GM21529 (cell line): ENCODE data around the gene MAML3.
"Not testable (repeated sequence)": the region's sequence is repeated elsewhere in the genome, so short reads cannot be mapped to it uniquely, and the experiment has no call there.

ENCODE experiments used
- ATAC-seq: cut with Tn5 transposase; IDR thresholded peaks from one replicate; pipeline ENCODE4 v1.9.1; 2021; ENCODE audit not compliant: unreplicated experiment

MAML3 gene

DNA sequence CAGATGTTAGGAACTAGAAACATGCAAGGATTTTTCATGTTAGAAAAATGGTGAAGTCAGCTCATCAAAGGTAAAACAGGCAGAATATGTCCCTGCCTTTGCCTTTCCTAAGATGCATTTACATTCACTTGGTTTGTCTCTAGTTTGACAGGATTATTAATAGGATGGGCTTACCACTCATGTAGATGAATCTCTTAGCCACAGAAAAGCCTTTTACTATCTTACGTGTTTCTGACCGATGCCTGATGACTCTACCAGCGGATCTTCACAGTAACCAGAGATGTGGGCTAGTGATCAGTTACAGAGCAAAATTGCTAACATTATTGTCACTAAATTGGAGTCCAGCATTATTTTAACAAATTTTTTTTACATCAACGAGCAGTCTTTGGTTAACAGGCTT is 187.6 kb downstream of the MAML3 start:
- ATAC-seq: no peak

GRCh38 chr4:139965789-139966188 is 188.2 kb downstream of the MAML3 start:
- no peak for ATAC-seq

DNA sequence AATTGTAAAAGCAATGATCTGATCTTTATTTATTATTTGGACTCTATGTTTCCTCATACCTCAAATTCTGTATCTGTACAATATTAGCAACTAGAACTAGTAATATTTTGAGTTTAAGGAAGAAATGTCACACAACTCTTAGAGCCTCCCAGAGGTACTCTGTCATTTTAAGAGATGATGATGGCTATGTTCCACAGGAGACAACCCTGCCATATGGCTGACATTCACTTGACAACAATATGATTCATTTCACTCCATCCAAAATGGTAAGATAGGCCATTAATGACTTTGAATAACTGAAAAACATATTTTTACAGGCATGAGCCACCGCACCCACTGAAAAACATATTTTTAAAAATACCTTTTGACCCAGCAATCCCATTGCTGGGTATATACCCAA is 190.3 kb downstream of the MAML3 start:
- no peak for ATAC-seq

DNA sequence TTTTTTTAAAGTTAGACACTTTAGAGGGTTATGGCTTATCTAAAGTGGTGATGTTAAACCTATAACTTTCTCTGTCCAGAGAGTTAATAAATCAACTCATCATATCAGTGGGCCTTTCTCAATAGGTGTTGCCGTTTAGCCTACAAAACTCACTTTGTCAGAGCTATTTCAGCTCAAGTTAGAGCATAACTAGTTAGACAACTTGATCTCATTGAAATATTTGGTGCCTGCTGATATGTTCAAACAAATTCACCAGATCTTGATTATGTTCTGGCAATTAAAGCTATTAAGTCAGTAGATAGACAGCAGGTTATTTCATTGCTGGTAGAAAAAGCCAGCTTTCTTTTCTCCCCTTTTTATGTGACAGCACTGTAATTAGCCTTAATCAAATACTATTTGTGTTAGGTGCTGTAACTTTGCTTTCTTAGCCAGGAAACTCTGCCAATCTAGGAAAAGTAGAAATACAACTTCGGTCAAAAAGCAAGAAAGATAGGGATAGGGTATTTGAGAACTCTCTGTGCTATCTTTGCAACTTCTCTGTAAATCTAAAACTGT is 191.8 kb downstream of the MAML3 start:
- ATAC-seq: no peak

- ATAC-seq: no peak
Measured at GRCh38 chr4:139961344-139961946, 192.5 kb downstream of the MAML3 start.

DNA sequence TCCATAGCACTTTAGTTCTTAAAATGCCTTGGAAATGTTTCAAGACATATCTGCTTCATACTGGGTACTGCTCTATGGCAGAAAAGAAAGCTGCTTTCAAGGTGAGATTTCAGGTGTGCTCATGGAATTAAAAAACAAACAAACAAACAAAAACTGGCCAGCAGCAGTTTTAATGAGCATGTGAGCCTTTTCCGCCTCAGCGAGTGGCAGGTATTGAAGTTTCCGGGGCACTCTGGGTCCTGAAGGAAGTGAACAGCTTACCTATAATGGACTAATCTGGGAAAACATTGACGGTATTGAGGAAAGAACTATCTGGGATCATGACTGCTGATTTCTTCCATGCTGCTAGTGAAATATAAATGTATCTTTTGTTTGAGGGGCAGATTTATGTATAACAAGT is 194.6 kb downstream of the MAML3 start:
- ATAC-seq: no peak

DNA sequence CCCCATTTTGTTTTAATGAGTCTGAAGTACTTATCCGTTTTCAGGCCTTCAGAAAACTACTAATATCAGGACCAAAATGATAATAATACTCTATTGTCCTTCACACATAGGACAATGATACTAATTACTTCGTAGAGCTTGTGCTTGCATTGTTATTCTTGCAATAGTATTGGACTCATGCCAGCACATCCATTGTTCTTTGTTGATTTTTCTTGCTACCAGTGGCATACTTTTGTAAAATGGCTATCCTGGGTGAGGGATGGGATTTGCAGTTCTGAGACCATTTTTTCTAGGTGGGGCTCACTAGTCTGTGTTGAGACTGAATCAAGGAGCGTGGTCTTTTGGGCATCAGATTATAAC is 195.3 kb downstream of the MAML3 start:
- no peak for ATAC-seq

DNA sequence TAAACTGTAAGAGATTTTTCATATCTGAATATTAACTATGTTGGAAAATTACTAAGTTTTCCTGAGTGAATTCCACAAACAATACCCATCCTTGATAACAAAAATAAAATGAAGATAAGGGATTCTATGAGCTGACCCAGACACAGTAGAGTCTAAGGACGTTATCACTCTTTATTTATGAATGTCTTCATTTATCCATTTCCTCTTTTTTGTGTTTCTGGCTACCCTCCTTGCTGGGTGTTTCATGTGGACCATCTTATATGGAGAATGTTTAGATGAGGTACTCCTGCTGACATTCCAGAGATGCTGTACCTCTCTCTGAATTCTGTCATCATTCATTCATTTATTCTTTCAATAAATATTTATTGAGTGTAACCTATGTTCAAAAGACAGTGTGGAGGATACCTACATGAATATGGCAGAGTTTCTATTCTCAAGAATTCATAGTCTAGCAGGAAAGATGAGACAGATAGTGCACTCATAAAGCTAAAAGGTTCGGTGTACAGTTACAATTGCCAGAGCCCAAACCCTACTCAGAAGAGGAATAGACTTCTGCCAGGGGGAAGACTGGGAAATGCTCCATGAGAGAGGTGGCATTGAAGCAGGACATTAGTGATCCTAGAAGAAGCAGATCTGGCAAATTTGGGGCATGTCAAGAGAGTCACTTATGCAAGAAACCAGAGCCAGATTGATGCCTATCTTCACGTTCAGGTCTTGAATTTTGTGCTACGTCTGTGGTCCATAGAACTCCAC is 195.8 kb downstream of the MAML3 start:
- ATAC-seq: no peak

DNA sequence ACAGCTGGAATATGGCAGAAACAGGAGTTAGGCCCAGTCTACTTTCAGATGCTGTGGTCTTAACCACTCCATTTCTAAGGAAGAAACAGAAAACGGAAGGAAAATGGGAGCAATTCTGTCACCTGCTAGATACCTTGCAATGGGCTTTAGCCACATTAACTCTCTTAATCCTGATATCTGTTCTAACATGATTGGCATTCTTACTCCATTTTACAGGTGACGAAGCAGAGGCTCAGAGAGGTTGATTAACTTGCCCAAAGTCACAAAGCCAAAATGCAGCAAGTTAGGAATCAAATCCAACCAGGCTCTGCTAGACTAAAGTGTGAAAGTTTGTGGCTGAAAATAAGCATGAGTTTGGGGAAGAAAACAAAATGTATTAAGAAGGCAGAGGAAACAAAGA is 196.9 kb downstream of the MAML3 start:
- ATAC-seq: no peak

- ATAC-seq: no peak
Measured at GRCh38 chr4:139956507-139957017, 197.4 kb downstream of the MAML3 start.

DNA sequence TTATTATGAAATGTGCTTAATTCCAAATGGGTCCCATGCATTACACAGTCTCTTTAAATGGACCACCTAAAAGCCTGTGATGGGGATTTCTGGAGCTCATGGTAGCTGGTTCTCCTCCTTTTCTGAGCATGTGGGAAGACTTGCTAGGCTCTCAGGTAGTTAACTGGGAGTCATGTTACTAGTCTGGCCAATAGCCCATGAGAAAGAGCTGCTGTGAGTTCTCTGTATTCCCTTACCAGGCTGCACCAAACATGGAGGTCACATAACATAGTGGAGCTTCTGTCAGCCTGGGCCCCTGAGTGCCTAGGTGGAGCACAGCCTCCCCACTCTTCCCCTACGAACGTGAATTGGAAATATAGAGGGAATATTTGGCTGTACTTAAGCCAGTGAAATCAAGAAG is 198.4 kb downstream of the MAML3 start:
- no peak for ATAC-seq

GRCh38 chr4:139954512-139954911 is 199.5 kb downstream of the MAML3 start:
- ATAC-seq: no peak

DNA sequence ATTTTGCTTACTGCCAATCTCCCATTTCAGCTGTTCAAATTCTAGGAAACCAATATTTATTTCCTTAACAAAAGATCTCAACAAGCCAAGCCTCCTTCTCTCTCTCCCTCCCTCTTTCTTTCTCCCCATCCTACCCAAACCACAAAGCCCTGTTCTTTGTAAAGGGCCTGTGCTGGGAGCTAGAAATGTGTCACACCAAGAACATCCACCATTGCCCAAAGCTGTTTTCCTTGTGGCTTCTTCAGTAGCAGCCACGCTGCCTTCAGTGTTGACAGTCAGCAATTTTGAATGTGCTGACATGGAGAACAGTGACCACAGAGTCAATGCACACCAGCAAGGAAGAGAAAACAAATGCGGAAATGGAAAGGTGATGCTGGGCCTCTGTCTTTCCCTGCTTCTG is 203.0 kb downstream of the MAML3 start:
- ATAC-seq: no peak

GRCh38 chr4:139950568-139950967 is 203.4 kb downstream of the MAML3 start:
- peak; percentile 88 for ATAC-seq

DNA sequence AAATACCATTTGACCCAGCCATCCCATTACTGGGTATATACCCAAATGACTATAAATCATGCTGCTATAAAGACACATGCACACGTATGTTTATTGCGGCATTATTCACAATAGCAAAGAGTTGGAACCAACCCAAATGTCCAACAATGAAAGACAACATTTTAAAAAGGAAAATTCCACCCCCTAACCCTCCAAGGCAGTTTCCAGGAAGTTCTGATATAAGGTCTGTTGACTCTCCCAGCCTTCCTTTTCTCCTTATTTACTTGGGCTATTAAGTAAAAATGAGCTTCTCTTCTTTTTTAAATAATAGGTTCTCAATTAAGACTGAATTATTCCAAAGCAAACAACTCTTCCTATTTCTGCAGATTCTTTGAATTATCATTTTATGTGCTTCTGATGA is 209.1 kb downstream of the MAML3 start:
- not testable (repeated sequence) for ATAC-seq

- no peak for ATAC-seq
Measured at GRCh38 chr4:139943277-139943676, 210.7 kb downstream of the MAML3 start.

- ATAC-seq: no peak
Measured at GRCh38 chr4:139942241-139942640, 211.7 kb downstream of the MAML3 start.

GRCh38 chr4:139940600-139940999 is 213.4 kb downstream of the MAML3 start:
- no peak for ATAC-seq

- no peak for ATAC-seq
Measured at GRCh38 chr4:139938414-139938813, 215.6 kb downstream of the MAML3 start.

DNA sequence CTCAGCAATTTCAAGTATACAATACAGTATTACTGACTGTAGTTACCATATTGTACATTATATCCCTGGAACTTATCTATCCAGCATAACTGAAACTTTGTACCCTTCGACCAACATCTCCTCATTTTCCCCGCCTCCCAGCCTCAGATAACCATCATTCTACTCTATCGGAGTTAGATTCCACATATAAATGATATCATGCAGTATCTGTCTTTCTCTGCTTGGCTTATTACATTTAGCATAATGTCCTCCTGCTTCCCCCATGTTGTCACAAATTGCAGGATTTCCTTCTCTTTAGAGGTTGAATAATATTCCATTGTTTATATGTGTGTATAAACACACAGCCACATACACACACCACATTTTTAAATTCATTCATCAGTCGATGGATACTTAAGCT is 218.1 kb downstream of the MAML3 start:
- no peak for ATAC-seq

DNA sequence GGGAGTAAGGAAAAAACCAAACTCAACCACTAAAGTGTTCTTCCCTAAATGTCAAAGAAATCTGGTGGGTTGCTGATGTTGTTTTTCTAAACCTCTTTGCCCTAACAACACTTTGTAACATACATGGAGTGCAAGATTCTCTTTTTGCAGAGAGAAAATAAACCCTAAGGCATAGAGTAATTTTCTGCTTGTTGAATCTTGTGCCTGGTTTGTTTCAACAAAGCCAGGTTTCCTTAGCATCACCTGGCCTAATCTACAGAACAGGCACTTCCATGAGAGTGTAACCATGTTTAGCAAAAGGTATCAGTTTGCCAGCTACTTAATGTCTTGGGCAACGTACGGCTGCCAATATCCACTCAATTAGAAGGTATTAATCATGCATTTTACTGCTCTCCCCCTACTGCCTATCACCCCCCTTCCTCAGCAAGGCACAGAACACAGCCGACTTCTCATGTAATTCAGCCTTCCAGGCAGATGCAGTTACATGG is 219.2 kb downstream of the MAML3 start:
- no peak for ATAC-seq

DNA sequence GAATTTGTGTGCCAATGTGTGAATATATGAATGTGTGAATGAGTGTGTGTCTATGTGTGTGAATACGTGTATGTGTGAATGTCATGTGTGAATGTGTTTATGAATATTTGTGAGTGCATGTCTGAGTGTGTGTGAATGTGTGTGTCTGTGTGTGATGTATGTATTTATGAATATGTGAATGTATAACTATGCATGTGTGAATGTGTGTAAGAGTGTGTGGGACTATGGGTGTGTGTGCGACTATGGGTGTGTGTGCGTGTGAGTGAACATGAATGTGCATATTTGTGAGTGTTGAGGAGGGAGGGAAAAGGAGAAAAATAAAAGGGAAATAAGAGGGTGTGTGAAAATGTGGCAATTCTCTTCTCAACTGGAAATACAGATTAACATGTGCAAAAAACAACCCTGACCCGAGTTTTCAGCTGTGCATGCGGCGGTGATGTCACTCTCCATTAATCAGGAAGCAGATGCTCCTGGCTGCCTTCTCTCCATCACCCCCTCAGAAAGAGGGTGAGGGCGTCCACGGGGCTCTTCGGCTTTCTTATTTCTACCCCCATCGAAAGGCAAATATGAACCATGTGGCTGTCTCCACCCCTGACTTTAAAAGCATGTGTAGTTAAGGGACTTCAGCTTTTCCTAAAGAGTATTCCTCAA is 219.8 kb downstream of the MAML3 start:
- no peak for ATAC-seq
